ENCODE results near the gene SMYD3.

The SMYD3 gene

DNA sequence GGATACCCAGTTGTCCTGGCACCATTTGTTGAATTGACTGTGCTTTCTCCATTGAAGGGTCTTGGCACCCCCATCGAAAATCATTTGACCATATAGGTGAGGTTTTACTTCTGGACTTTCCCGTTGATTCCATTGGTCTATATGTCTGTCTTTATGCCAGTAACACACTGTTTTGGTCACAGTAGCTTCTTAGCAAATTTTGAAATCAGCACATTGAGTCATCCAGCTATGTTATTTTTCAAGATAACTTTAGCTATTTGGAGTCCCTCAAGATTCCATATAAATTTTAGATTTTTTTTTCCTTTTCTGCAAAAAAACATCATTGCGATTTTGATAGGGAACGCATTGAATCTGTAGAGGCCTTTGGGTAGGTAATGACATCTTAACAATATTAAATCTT is 235.6 kb downstream of the SMYD3 start:
- no peak for DNase-seq (ENCODE audit: low read depth)

DNA sequence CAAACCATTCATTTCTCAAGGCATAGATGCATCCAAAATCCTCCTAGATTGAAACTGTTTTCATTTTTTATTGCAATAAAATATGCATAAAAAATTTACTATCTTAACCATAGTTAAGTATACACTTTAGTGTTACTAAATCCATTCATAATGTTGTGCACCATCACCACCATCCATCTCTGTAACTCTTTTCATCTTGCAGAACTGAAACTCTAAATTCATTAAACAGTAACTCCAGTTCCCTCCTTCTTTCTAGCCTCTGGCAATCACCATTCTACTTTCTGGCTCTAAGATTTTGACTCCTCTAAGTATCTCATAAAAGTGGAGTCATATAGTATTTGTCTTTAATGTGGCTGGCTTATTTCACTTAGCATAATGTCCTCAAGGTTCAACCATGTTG is 236.8 kb downstream of the SMYD3 start:
- DNase-seq (ENCODE audit: low read depth): no peak

DNA sequence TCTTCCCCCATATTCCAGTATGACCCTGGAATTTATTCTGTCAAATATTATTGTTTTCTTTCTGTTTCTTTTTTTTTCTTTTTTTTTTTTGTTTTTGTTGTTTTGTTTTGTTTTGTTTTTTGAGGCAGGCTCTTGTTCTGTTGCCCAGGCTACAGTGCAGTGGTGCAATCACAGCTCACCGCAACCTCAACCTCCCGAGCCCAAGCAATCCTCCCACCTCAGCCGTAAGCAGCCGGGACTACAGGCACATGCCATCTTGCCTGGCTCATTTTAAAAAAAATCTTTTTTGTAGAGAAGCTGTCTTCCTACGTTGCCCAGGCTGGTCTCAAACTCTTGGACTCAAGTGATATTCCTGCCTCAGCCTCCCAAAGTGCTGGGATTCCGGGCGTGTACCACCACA is 237.6 kb downstream of the SMYD3 start:
- no peak for DNase-seq (ENCODE audit: low read depth)

DNA sequence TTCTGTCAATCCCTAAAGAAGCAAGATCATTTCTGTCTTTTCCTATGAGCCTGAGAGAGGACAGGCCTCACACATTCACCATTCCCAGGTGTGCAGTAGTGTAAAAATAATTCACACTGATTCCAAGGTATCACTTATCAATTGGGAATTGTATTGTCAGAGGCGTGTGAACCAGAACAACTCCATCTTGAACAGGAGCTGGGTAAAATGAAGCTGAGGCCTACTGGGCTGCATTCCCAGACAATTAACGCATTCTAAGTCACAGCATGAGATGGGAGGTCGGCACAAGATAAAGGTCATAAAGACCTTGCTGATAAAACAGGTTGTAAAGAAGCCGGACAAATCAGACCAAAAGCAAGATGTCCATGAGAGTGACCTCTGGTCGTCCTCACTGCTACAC is 239.2 kb downstream of the SMYD3 start:
- DNase-seq (ENCODE audit: low read depth): no peak

DNA sequence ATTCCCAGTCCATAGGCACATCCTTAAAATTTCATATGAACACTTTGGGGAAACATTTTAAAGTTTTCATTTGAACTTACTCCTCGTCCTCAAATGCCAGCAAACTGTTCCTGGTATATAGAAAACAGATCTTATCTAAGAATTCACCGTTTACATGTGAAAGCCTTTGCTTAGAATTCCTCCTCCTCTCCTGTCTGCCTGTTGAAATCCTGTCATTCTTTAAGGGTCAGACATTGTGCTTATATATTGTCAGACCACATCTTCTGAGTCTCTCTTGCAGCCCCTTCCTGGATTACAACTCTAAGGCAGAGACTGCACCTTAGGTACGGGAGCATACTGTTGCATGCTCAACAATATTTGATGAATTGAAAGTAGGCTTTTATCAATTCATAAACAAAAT is 239.7 kb downstream of the SMYD3 start:
- no peak for DNase-seq (ENCODE audit: low read depth)

DNA sequence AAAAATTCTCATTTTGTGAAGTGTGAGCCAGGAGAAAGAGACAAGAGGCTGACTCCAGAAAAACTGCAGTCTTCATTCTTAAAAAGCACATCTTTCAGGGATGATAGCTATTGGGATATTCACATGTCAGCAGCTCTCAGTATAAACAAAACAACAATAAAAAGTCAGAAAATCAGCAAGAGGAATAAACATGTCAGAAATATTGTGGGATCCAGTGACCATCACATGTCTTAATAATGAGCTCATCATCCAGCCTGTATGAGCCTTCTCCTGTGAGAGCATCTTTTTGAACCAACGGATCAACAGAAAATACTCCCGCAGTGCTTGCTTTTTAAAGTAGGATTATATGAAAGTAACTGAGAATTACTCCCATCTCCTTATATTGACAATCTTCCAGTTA is 241.6 kb downstream of the SMYD3 start:
- DNase-seq (ENCODE audit: low read depth): no peak

DNA sequence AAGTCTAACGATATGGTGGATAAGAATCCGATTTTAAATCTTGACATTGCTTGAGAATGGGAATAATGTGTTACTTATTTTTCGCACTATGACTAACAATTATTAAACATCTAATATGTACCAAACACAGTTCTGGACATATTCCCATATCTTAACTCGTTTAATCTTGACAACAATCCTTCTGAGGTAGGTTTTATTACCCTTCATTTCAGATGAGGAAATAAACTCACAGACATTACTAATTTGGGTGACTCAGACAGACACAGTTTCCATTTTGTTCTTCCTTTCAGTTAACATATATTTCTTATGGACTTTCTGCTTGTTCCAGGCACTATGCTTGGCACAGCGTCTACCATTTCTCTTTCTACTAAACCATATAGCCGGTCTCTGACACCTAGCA is 244.8 kb downstream of the SMYD3 start:
- DNase-seq (ENCODE audit: low read depth): no peak

DNA sequence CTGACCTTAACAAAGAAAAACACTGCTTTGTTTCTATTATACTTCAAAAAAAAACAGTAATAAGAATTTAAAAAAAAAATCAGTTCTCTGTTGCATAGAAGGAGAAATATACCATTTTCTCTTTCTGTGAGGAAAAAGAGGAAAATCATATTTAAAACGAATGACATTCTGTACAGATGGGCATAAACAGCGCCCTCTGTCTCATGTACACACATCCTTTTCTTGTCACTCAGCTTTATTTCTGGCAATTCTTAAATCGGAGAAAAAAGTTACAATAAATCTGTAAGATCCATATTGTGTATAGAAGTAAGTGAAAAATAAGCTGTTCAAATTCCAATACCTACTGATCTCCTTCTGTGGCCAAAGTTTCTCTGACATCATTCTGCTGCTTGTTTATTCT is 245.4 kb downstream of the SMYD3 start:
- DNase-seq (ENCODE audit: low read depth): no peak

DNA sequence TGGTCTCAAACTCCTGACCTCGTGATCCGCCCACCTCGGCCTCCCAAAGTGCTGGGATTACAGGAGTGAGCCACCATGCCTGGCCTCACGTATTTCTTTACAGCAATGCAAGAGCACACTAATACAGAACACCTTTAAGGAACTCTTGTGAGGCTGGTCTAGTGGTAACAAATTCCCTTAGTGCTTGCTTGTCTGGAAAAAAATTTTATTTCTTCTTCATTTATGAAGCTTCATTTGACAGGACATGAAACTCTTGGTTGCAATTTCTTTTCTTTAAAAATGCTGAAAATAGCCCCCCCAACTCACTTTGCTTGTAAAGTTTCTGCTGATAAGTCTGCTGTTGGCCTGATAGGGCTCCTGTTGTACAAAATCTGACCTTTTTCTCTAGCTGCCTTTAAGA is 248.8 kb downstream of the SMYD3 start:
- DNase-seq (ENCODE audit: low read depth): no peak

DNA sequence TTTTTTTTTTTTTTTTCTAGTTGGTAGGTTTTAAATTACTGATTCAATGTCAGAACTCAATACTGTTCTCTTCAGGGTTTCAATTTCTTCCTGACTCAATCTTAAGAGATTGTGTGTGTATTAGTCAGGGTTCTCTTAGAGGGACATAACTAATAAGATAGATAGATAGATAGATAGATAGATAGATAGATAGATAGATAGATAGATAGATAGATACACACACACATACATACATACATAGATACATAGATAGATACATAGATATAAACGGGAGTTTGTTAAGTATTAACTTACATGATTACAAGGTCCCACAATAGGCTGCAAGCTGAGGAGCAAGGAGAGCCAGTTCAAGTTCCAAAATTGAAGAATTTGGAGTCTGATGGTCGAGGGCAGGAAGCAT is 251.3 kb downstream of the SMYD3 start:
- no peak for DNase-seq (ENCODE audit: low read depth)

DNA sequence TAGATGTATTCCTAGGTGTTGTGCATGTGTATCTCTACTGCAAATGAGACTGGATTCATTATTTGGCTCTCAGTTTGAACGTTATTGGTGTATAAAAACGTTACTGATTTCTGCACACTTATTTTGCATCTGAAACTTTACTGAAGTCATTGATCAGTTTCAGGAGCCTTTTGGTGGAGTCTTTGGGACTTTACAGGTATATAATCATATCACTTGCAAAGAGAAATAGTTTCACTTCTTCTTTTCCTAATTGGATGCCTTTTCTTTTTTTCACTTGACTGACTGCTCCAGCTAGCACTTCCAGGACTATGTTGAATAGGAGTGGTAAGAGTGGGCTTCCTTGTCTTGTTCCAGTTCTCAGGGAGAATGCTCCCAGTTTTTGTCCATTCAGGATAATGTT is 252.2 kb downstream of the SMYD3 start:
- no peak for DNase-seq (ENCODE audit: low read depth)

DNA sequence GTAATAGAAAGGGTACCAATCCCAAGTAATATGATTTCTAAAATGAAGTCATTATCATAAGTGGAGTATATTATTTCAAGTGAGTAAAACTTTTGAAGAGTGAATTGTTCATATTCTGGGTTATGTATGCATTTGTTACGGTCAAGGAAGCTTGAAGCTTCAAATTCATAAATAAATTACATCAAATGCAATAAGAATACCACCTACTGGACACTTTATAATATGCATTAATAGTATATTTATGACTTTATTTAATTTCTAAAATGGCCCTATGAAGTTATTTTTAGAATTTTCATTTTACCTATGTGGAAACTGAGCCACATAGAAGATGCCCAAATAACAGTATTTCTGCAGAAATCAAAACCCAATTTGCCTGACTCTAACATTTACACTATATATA is 260.6 kb downstream of the SMYD3 start:
- DNase-seq (ENCODE audit: low read depth): no peak

DNA sequence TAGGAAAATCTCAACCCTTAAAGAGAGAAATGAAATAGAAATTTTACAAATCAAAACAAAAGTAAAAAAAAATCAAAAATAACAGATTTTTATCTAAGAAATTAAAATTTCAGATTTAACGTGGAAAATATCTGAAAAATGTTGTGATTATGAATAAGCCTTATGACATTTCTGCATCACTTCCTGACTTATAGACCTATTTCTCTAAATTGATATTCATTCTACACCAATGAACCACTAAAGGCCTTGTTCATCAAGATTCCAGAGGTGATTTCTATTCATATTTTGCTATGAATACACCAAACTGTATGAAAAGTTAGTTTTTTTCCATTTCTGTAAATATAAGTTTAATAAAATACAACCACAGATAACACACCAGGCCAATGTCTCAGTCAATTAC is 261.5 kb downstream of the SMYD3 start:
- no peak for DNase-seq (ENCODE audit: low read depth)

DNA sequence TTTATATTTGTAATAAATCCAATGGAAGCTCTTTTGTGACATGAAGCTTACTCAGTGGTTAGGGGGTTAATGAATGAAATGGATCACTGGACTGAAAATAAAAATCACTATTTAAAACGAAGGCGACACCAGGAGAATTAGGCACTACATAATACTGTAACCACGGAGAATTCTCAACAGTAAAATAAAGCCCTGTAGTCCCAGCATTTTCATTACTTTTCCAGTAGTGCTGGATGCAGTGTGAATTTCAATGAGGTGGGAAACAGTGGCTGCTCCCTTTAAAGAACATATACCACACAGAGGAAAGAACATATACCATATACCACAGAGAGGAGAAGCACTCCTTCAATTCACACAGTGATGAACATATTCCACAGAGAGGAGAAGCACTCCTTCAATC is 275.0 kb downstream of the SMYD3 start:
- DNase-seq (ENCODE audit: low read depth): no peak

DNA sequence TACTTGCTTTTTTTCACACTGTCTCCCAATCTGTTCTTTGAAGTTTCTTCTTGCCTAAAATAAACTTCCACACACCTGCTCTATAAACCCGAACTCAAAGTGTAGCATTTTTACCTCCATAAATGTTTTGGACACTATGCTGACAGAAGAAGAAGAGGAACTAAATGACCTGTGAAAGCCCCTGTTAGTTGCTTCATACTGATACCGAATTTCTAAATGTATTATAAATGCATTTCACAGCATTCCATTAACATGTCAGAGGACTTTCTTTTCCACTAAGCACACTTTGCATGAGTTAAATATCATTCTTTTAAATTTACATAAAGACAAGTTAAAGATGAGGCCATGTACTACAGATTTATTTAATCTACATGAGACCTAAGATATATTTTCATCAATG is 281.0 kb downstream of the SMYD3 start:
- no peak for DNase-seq (ENCODE audit: low read depth)

DNA sequence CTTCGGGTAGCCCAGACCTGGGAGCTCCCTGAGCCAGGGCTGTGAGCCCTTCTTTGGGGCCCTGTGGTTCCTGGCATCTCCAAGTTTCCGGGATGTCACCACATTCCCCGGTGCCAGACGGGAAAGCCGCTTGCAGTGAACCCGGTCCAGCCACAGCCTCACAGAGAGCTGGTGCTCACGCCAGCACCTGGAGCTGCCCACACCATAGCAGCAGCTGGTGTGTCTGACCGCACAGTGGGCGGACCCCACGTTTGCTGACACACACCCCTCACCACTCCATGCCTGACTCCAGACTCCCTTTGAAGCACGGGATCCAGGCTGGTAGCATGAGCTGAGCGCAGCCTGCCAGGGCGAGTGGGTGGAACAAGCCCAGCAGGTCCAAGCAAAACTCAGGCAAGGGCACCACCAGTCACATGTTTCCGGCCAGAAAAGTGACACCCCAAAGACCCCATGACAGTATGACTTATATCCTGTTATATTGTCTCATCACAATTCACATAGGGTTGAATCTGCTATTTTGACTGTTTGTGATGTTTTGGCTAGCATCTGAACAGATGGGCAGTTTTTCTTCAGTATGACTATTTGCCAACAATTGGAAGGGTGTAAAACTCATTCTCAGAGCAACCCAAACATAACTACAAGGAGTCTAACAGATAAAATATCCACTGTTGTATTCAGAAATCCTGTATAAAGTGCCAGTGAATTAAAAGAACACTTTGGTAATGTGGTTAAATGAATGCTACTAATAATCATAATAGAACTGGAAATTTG is 285.4 kb downstream of the SMYD3 start:
- no peak for DNase-seq (ENCODE audit: low read depth)

DNA sequence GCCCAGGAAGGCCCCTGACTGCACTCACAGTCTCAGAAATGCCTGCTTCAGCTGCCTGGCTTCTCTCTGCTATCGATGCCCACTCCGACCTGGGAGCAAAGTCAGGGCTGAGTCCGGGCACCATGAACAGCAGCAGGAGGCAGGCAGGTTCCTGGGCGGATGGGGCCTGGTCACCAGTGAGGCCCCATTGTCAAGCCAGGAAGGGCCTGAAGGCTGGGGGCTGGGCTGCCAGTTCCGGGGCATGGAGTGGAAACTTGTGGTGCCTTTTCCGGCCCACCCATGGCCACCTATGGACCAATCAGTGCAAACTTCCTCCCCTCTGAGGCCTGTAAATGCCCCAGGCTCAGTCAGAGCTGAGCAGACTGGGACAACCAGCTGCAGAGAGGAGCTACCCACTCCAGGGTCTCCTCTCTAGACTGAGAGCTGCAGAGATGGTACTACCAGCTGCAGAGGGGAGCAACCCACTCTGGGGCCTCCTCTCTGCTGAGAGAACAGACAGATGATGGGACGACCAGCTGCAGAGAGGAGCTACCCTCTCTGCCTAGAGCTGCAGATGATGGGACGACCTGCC is 286.5 kb downstream of the SMYD3 start:
- no peak for DNase-seq (ENCODE audit: low read depth)

DNA sequence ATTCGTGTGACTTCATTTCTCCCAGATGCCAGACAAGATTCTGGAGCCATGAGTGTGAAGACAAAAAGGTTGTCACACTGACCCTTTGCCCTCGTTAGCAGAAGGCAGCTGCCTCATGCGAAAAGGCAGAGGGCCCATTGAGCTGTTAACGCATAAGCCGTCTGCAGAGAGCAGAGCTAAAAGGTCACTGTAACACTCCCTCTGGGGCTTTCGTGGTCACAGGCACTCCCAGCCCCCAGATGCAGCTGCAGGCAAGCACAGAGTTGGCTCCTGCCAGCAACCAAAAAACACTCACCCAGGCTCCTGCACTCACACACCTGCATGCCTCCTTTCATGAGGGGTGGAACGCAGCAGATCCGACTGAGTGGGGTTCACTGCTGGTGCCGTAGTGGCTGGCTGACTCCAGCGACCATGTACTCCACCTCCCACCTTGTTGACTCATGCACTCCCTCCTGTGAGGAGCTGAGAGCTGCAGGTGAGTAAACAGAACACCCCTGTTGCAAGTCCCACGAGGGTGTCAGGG is 287.5 kb downstream of the SMYD3 start:
- DNase-seq (ENCODE audit: low read depth): no peak

DNA sequence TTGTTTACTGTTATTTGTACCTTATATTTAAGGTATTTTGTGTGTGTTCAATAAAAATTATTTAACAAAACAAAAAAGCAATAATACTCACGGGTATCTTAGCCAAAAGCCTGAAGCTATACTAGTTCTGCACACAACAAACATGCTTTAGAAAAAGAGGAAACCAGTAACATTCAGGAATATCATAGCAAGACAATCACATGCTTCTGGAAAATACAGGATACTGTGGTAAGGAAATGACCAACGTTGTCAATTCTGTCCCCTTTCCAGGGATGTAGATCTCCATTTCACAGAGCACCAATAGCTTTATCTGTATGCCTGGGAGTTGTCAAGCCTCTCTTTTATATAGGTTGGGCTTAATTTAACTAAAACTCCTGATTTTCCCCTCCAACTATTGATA is 288.4 kb downstream of the SMYD3 start:
- no peak for DNase-seq (ENCODE audit: low read depth)

DNA sequence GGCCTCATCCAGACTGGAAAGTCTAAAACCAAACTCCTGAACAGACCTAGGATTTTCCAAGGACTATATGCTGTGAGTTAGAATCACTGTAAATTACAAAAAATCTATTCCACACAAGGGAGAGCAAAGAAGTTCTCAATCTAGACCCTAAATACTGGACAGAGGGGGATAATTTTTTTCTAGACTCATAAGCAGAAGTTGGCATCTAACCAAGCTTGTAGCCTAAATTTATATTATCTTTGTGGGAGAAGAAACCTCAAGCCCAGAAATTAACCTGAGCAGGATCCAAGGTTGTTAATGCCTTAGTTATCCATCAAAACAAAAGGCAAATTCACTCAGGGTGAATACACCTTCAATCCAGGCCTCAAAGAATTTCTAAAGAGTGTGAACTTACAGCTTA is 290.2 kb downstream of the SMYD3 start:
- DNase-seq (ENCODE audit: low read depth): no peak

DNA sequence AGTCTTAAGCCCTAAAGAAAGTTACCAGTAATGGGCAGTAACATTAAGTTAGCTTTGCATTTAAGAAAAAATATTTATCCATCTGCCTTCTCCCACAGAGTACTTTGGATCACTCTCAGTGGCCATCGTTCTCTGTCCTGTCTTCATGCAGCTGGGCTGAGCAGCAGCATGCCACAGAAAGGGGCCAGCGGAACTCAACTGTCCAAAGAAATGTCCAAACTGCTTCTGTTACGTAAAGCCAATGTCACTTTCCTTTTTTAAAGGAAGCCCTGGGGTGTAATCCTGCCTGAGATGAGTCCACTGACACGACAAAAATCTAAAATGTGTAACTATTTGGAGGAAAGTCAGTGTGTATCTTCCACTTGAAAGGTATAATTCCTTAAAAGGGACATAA is 291.6 kb downstream of the SMYD3 start:
- DNase-seq (ENCODE audit: low read depth): no peak

DNA sequence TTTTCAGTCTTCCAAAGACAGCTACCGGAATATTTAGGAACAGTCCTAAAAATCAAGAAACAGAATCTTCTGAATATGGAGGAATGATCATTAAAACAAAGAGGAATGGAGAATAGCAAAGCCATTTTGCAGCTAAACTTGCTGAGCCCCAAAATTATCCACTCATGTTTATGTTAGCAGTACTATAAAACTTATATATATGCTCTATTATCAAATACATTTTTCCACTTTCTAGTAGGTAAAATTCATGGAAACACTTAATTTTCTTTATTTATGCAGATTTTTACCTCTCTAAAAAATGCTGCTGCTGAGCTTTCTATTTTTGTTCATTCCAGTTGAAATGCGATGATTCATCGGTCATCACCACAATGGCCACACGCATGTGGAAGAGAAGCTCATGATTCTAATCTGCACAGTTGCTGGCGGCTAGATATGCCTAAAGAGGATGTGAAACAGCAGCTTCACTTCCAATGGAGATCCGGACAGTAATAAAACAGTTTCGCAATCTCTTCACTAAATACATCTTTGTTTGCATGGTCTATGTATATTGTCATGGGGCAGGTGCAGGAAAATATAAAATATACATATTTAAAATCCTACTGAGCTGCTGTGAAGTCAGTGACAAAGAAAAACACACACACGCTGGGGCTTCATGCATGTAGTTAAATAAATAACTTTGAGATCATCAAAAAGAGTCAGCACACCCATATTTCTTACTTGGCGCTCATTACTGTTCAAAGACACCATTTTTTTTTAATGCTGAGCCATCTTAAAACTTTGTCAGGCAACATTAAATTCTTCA is 292.2 kb downstream of the SMYD3 start:
- DNase-seq (ENCODE audit: low read depth): no peak

DNA sequence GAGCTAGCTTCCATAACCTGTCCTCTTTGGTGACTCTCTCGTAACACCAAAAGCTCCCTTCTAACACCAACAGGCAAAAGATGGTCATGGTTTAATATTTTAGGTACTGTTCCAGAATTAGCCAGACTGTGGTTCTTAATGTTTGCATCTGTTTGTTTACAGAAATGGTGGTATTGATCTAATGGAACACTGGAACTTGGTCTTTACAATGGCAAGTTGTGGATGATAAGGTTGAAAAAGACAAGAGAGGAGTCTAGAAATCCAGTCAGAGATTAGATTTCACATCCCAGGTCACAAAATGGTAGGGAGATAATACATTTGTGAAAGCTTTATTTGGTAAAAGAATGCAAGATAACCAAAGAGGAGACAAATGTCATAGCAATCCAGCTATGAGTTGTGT is 293.1 kb downstream of the SMYD3 start:
- no peak for DNase-seq (ENCODE audit: low read depth)

Measured in activated gamma-delta T cell treated with anti-CD3 and anti-CD28 coated beads, Interleukin-2, amount 50 U/mL, for 16 hours (primary cell).